OCI-LY7 (cell line): Measurements from ENCODE around the gene SPNS1. TPM values are rescaled to one million over a fixed set of nuclear protein-coding genes. Genes with fewer than 3 reads are reported as not detected.

Source experiments
- BruUV-seq: library from RNA; stranded (reverse); fragments of 400-500 nt; replicated peaks from 2 replicates; lab custom pipeline; 2021; lab: Mats Ljungman, UMichigan
- CTCF ChIA-PET: fragments of 300-600 bp; sonication (Branson Sonifier 250); formaldehyde crosslinking; loops from one replicate; lab custom pipeline; 2022; ENCODE audit warnings: antibody characterized with exemption; ENCODE audit not compliant: unreplicated experiment; lab: Charles Lee
- POLR2A ChIA-PET: fragments of 300-600 bp; sonication (Branson Sonifier 250); formaldehyde crosslinking; loops from one replicate; lab custom pipeline; 2022; ENCODE audit warnings: antibody characterized with exemption; lab: Charles Lee
- DNase-seq: peaks from one replicate; pipeline ENCODE4 v3.0.0-alpha.2; 2015; ENCODE audit warnings: low spot score
- H2AFZ ChIP-seq: fragments of 200-600 bp; sonication (generic), shearing (Covaris generic); 2 replicates; pipeline ENCODE4 v1.6.1; 2014; ENCODE audit warnings: mild to moderate bottlenecking, antibody characterized with exemption, low read length, moderate library complexity
- H3K27ac ChIP-seq: fragments of 200-600 bp; sonication (generic); 2 replicates; pipeline ENCODE4 v1.5.1; 2014; ENCODE audit warnings: mixed run types, low read depth, mild to moderate bottlenecking, moderate library complexity, low read length, inconsistent platforms; ENCODE audit not compliant: poor library complexity, severe bottlenecking
- H3K36me3 ChIP-seq: fragments of 200-600 bp; sonication (generic); 2 replicates; pipeline ENCODE4 v1.6.1; 2014; ENCODE audit warnings: mild to moderate bottlenecking, antibody characterized with exemption, low read length, moderate library complexity, mixed read lengths; ENCODE audit not compliant: insufficient read depth
- H3K4me1 ChIP-seq: fragments of 200-600 bp; sonication (generic); 2 replicates; pipeline ENCODE4 v1.5.1; 2014; ENCODE audit warnings: mild to moderate bottlenecking, low read length; ENCODE audit not compliant: insufficient read depth, poor library complexity, severe bottlenecking
- H3K4me2 ChIP-seq: fragments of 200-600 bp; sonication (generic); 2 replicates; pipeline ENCODE4 v1.6.1; 2014; ENCODE audit warnings: mild to moderate bottlenecking, low read length
- H3K4me3 ChIP-seq: fragments of 200-600 bp; sonication (generic); 2 replicates; pipeline ENCODE4 v1.5.1; 2014; ENCODE audit warnings: mild to moderate bottlenecking, low read depth, low read length; ENCODE audit not compliant: poor library complexity, severe bottlenecking
- H3K79me2 ChIP-seq: fragments of 200-600 bp; sonication (generic); 2 replicates; pipeline ENCODE4 v1.6.1; 2016; ENCODE audit warnings: low read depth, mild to moderate bottlenecking, low read length, moderate library complexity, mixed read lengths; ENCODE audit not compliant: insufficient read depth
- H3K9me2 ChIP-seq: fragments of 200-600 bp; sonication (generic); 2 replicates; pipeline ENCODE4 v1.6.1; 2016; ENCODE audit warnings: mild to moderate bottlenecking, low read length, mixed read lengths; ENCODE audit not compliant: insufficient read depth
- H3K9me3 ChIP-seq: fragments of 200-600 bp; sonication (generic); 2 replicates; pipeline ENCODE4 v1.6.1; 2014; ENCODE audit warnings: mild to moderate bottlenecking, mixed run types, low read length, mixed read lengths
- H4K20me1 ChIP-seq: fragments of 200-600 bp; sonication (generic); 2 replicates; pipeline ENCODE4 v1.6.1; 2014; ENCODE audit warnings: mild to moderate bottlenecking, antibody characterized with exemption, low read length, moderate library complexity, mixed read lengths; ENCODE audit not compliant: insufficient read depth
- CTCF ChIP-seq: fragments of 200-600 bp; sonication (generic); conservative IDR thresholded peaks from 2 replicates; pipeline ENCODE4 v1.5.1; 2014; ENCODE audit warnings: mild to moderate bottlenecking, antibody characterized with exemption, low read length, moderate library complexity, mixed read lengths
- EZH2phosphoT487 ChIP-seq: fragments of 200-600 bp; sonication (generic); IDR thresholded peaks from 2 replicates; pipeline ENCODE4 v1.6.1; 2018; ENCODE audit warnings: low read depth, borderline replicate concordance, mild to moderate bottlenecking, mixed run types, antibody characterized with exemption, low read length, moderate library complexity, mixed read lengths
- intact Hi-C: fragments of 100-400 bp; cut with micrococcal nuclease; formaldehyde crosslinking; loops from one replicate; pipeline ENCODE4 v1.10.0; 2022; ENCODE audit not compliant: unreplicated experiment
- total RNA-seq, 2 experiments: library from RNA; depleted of rRNA in 1 of 2; stranded (reverse); fragments of >200 nt in 1 of 2; shearing (Covaris generic) in 1 of 2; gene quantifications; 2 replicates each; pipeline ENCODE4 v1.2.3, GENCODE V29; 2014 to 2022

SPNS1 gene
- total RNA-seq, 2 experiments from 2014 or later = 20.1 to 20.4 TPM

- no peak overlapping the region for H3K4me2 ChIP-seq
- no peaks in the 10 kb centered on the region for H4K20me1 ChIP-seq
- intact Hi-C loops = no loop called here
- DNase-seq = no peak
- no peaks in the 10 kb centered on the region for H3K9me3 ChIP-seq
- H3K9me2 ChIP-seq = no peaks in the 10 kb centered on the region
- no peaks in the 10 kb centered on the region for H3K4me1 ChIP-seq
- H3K27ac ChIP-seq = no peak overlapping the region
- POLR2A ChIA-PET = no interaction called here
- H2AFZ ChIP-seq = no peak overlapping the region
- H3K79me2 ChIP-seq = no peaks in the 10 kb centered on the region
- H3K36me3 ChIP-seq = no peaks in the 10 kb centered on the region
- H3K4me3 ChIP-seq = no peak overlapping the region
- CTCF ChIA-PET = no interaction called here
- TF ChIP-seq CTCF = no peak
- no peak for TF ChIP-seq EZH2phosphoT487
- BruUV-seq = no TSS peak
Observed at GRCh38 chr16:29029168-29029994, 54.8 kb downstream of the SPNS1 start.

DNA sequence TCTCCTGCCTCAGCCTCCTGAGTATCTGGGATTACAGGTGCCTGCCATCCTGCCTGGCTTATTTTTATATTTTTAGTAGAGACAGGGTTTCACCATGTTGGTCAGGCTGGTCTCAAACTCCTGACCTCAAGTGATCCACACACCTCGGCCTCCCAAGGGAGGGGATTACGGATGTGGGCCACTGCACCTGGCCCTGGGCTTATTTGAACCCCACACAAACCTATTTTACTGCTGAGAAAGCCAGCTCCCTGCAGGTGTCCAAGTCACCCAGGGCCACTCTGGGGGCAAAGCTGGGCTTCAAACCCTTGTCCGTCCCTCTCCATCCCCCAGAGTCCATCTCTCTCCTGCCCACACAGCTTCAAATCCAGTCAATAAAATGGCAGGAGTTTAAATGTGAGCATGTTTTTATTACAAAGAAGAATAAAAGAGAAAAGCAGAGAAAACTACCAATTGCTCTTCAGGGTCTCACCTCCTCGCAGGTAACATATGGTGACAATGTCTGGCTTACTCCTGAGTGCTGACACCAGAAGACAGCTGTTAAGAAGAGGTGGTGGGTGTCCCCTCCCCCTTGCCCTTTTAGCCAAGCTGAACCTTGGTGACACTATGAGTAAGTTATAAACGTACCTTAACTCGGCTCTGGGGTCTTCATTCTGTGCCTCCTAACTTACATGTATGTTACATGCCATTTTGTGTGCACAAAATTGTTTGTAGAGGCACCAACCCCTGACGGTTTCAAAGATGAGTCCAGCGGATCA, 55.7 kb downstream of the SPNS1 start:
- no peaks in the 10 kb centered on the region for H4K20me1 ChIP-seq
- no peaks in the 10 kb centered on the region for H3K9me2 ChIP-seq
- CTCF ChIA-PET = no interaction called here
- no peak for DNase-seq
- intact Hi-C loops = no loop called here
- H3K4me3 ChIP-seq = no peak overlapping the region
- POLR2A ChIA-PET = no interaction called here
- H3K27ac ChIP-seq = no peak overlapping the region
- no peaks in the 10 kb centered on the region for H3K9me3 ChIP-seq
- H3K4me1 ChIP-seq = no peaks in the 10 kb centered on the region
- BruUV-seq = no TSS peak
- H3K4me2 ChIP-seq = no peak overlapping the region
- no peaks in the 10 kb centered on the region for H3K79me2 ChIP-seq
- no peak overlapping the region for H2AFZ ChIP-seq
- no peaks in the 10 kb centered on the region for H3K36me3 ChIP-seq
- TF ChIP-seq EZH2phosphoT487 (no peak), CTCF (no peak)

Other genes starting within 250 kb of the SPNS1 start
- 2.9 and 3.6 TPM in 2 replicates for gene NPIPB9, start 223.0 kb upstream of the SPNS1 start, total RNA-seq (2014; rRNA removed; shearing (Covaris generic))
- 7.1 and 10.7 TPM in 2 replicates for gene NPIPB9, start 223.0 kb upstream of the SPNS1 start, total RNA-seq (2022)
- gene ATXN2L, start 151.8 kb upstream of the SPNS1 start, total RNA-seq (2014; rRNA removed; shearing (Covaris generic)) = 108 and 109 TPM in 2 replicates
- 451 and 487 TPM in 2 replicates for gene ATXN2L, start 151.8 kb upstream of the SPNS1 start, total RNA-seq (2022)
- gene TUFM, start 128.4 kb upstream of the SPNS1 start, total RNA-seq (2014; rRNA removed; shearing (Covaris generic)) = 160 and 184 TPM in 2 replicates
- gene TUFM, start 128.4 kb upstream of the SPNS1 start, total RNA-seq (2022) = 176 and 211 TPM in 2 replicates
- gene SH2B1, start 110.9 kb upstream of the SPNS1 start, total RNA-seq (2014; rRNA removed; shearing (Covaris generic)) = 29.8 and 59.8 TPM in 2 replicates
- 76.5 and 92.9 TPM in 2 replicates for gene SH2B1, start 110.9 kb upstream of the SPNS1 start, total RNA-seq (2022)
- 1.0 and 5.0 TPM in 2 replicates for gene ATP2A1, start 96.3 kb upstream of the SPNS1 start, total RNA-seq (2014; rRNA removed; shearing (Covaris generic))
- 4.4 and 5.0 TPM in 2 replicates for gene ATP2A1, start 96.3 kb upstream of the SPNS1 start, total RNA-seq (2022)
- gene RABEP2, start 49.5 kb upstream of the SPNS1 start, total RNA-seq (2014; rRNA removed; shearing (Covaris generic)) = 84.8 and 118 TPM in 2 replicates
- 84.2 and 87.2 TPM in 2 replicates for gene RABEP2, start 49.5 kb upstream of the SPNS1 start, total RNA-seq (2022)
- 139 and 141 TPM in 2 replicates for gene CD19, start 42.8 kb upstream of the SPNS1 start, total RNA-seq (2014; rRNA removed; shearing (Covaris generic))
- gene CD19, start 42.8 kb upstream of the SPNS1 start, total RNA-seq (2022) = 131 and 134 TPM in 2 replicates
- gene NFATC2IP, start 23.8 kb upstream of the SPNS1 start, total RNA-seq (2014; rRNA removed; shearing (Covaris generic)) = 68.8 and 73.0 TPM in 2 replicates
- 104 and 114 TPM in 2 replicates for gene NFATC2IP, start 23.8 kb upstream of the SPNS1 start, total RNA-seq (2022)
- gene LAT, start 10.3 kb downstream of the SPNS1 start, total RNA-seq (2014; rRNA removed; shearing (Covaris generic)) = 17.5 and 17.7 TPM in 2 replicates
- gene LAT, start 10.3 kb downstream of the SPNS1 start, total RNA-seq (2022) = 19.8 and 20.0 TPM in 2 replicates